Duodenal mucosa (tissue), 2 donors: ENCODE data around the gene FBXO44.

Experiments
- H3K27ac ChIP-seq: one replicate; pipeline ENCODE4 v1.7.0; 2013; ENCODE audit warnings: low read depth, low read length
- H3K27me3 ChIP-seq, 2 donors: one replicate each; pipeline ENCODE4 v1.7.0; 2013; ENCODE audit warnings: low read length in 2 of 2, control low read depth in 1 of 2; ENCODE audit not compliant: insufficient read depth in 2 of 2, control insufficient read depth in 1 of 2
- H3K36me3 ChIP-seq, 2 donors: one replicate each; pipeline ENCODE4 v1.7.0; 2013; ENCODE audit warnings: low read length in 2 of 2, control low read depth in 1 of 2; ENCODE audit not compliant: insufficient read depth in 2 of 2, control insufficient read depth in 1 of 2
- H3K4me1 ChIP-seq, 2 donors: one replicate each; pipeline ENCODE4 v1.7.0; 2013; ENCODE audit warnings: low read length in 2 of 2, control low read depth in 1 of 2; ENCODE audit not compliant: insufficient read depth in 2 of 2, control insufficient read depth in 1 of 2
- H3K4me3 ChIP-seq, 2 donors: one replicate each; pipeline ENCODE4 v1.7.0; 2013; ENCODE audit warnings: low read length in 2 of 2, low read depth in 1 of 2
- H3K9ac ChIP-seq, 2 donors: one replicate each; pipeline ENCODE4 v1.7.0; 2013; ENCODE audit warnings: low read length in 2 of 2, low read depth in 1 of 2
- H3K9me3 ChIP-seq, 2 donors: one replicate each; pipeline ENCODE4 v1.7.0; 2013; ENCODE audit warnings: low read length in 2 of 2, control low read depth in 1 of 2; ENCODE audit not compliant: control insufficient read depth in 1 of 2

The FBXO44 gene

DNA sequence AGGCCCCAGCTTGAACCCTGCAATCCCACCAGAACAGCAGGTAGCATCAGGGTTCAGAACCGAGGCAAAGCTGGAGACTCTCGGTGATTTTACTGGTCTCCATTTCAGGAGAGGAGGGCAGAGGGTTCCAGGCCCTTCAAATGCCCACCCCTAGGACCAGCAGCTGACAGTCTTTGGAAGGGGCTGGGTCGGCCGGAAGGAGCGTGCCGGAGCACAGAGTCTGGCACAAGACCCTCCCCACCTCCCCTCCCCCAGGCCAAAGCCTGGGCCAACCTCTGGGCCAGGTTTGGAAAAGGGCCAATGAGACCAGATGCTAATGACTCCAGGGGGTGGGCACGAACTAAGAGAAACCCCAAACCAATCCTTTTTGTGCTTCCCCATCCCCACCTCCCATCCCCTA is 7.3 kb upstream of the FBXO44 start:
- H3K27ac ChIP-seq: no peak overlapping the region
- H3K36me3 ChIP-seq: no peaks in the 10 kb centered on the region
- no peak overlapping the region for H3K4me3 ChIP-seq
- peaks cover 11 to 18% of the 10 kb centered on the region in 2 donors for H3K4me1 ChIP-seq
- H3K9me3 ChIP-seq: no peaks in the 10 kb centered on the region
- no peak overlapping the region for H3K9ac ChIP-seq
- peaks cover 5 to 16% of the 10 kb centered on the region in 2 donors for H3K27me3 ChIP-seq

DNA sequence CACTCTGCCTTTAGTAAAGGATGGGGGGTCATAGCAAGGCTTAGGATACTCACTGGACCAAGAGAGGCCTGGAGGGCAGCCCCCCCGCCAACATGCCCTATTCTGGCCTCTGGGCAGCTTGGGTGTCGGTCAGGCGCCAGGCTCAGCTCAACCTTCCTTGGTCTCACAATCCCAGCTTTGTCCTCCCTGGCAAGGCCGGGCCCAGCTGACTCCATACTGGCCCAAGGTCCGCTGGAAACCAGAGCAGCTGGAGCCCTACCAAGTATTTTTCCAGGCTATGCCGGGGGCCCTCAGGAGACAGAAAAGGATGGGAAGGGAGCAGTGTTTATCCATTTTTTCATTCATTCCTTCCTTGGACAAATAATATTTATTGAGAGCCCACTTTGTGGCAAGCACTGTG is 6.6 kb upstream of the FBXO44 start:
- H3K27ac ChIP-seq: no peak overlapping the region
- H3K4me1 ChIP-seq: peaks cover 11 to 18% of the 10 kb centered on the region in 2 donors
- H3K36me3 ChIP-seq: no peaks in the 10 kb centered on the region

DNA sequence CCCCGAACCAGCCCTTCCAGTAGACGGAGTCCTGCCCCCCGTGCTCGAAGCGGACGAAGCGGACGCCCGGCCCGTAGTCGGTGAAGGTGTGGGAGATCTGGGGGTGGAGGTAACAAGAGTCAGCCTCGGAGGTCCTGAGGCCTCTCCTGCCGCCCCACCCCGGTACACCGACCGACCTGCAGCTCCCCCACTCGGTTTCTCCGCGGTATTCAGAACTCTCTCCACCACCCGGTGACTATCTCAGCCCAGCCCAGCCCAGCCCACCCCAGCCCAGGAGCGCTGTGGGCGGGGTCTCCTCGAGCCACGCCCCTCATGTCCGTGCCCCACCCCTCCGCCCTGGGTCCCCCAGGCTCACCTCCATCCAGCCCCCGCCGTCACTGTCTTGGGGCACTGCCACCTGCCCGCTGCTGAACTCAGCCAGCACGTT is 5.9 kb upstream of the FBXO44 start:
- Histone ChIP-seq H3K9ac (no peak overlapping the region), H3K4me3 (peak overlapping the region in 1 of 2 donors; percentile 21), H3K27me3 (peaks cover 5 to 16% of the 10 kb centered on the region in 2 donors), H3K36me3 (no peaks in the 10 kb centered on the region), H3K4me1 (peaks cover 14 to 21% of the 10 kb centered on the region in 2 donors), H3K27ac (no peak overlapping the region), H3K9me3 (no peaks in the 10 kb centered on the region)

More for the DNA sequence above, 6.6 kb upstream of the FBXO44 start:
- Histone ChIP-seq H3K27me3 (peaks cover 5 to 16% of the 10 kb centered on the region in 2 donors), H3K9me3 (no peaks in the 10 kb centered on the region), H3K4me3 (no peak overlapping the region), H3K9ac (no peak overlapping the region)

DNA sequence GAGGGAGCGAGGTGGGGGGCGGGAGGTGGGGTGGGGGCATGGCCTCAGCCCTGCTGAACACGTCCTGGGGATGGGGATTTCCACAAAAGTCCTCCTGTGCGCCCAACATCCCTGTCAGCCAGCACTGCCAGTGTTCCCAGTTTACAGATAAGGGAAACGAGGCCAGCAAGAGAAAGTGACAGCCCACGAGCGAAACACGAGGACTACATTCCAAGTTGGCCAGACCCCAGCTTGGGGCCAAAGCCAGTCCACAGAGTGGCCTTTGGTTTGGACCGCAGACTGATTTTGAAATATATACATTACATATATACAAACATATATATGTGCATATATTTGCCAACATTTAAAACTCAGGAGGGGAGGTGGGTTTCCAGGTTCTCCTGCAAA is 5.4 kb upstream of the FBXO44 start:
- peaks cover 5 to 16% of the 10 kb centered on the region in 2 donors for H3K27me3 ChIP-seq
- no peak overlapping the region for H3K4me3 ChIP-seq
- H3K4me1 ChIP-seq: peaks cover 17 to 25% of the 10 kb centered on the region in 2 donors
- H3K9ac ChIP-seq: no peak overlapping the region
- H3K9me3 ChIP-seq: no peaks in the 10 kb centered on the region
- H3K27ac ChIP-seq: no peak overlapping the region
- H3K36me3 ChIP-seq: no peaks in the 10 kb centered on the region

DNA sequence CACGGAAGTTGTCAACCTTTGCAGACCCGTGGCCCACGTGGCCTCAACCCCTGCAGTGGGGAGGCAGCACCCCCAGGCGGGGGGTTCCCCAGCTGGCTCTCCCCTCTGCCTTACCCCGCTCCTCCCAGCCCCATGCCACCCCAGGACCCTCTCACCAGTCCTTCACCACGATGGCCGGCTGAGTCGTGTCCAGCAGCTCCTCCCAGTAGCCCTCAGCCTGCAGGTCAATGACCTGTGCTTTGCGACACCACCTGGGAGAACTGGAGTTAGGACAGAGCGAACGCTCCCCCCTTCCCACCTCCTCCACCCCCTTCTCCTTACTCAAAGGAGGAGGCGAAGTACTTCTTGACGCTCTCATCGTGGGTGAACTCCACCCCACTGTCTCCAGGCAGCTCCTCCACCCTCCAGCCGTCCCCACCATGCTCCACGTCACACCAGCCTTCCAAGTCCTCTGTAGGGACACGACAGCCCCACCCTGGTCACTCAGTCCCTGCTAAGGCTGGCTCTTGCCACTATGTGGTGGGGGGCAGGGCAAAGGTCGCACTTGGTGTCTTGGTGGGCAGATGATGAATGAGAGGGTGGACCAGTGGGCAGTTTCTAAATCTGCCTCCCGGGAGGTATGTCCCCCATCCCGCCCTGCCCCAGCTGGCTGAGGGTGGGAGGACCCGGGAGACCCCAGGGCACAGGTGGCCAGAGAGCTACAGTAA is 4.9 kb upstream of the FBXO44 start:
- Histone ChIP-seq H3K9ac (peak overlapping the region in 1 of 2 donors; percentile 12), H3K9me3 (no peaks in the 10 kb centered on the region), H3K27me3 (peaks cover 5 to 16% of the 10 kb centered on the region in 2 donors), H3K27ac (no peak overlapping the region), H3K4me3 (no peak overlapping the region), H3K4me1 (peaks cover 17 to 25% of the 10 kb centered on the region in 2 donors), H3K36me3 (no peaks in the 10 kb centered on the region)

DNA sequence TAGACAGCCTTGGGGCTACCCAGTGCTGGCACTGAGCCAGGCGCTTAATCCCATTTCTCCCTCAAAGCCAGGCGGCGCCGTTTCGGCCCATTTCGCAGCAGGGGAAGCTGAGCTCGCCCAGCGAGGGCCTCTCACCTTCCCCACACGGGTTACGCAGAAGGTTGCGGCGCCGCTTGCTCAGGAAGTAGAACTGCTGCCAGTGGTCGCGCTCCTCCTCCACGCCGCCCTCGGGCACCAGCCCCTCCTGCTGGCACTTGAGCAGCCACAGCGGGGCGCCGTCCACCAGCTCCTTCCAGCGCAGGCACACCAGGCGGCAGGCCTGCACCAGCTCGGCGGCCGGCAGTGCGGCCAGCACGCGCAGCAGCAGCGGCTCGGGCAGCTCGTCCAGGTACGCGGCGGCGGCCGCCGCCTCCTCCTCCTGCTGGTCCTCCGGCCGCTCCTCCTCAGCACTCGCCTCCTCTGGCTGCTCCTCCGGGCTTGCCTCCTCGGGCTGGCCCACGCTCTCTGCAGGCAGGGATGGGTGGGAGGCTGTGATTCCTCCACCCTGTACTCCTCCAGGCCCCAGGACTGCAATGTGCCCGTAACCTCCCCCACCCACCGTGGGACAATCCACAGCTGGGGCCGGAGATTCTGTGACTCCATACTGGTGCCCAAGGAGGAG is 4.2 kb upstream of the FBXO44 start:
- Histone ChIP-seq H3K4me3 (peak overlapping the region in 1 of 2 donors; percentile 28), H3K4me1 (peaks cover 21 to 30% of the 10 kb centered on the region in 2 donors)

DNA sequence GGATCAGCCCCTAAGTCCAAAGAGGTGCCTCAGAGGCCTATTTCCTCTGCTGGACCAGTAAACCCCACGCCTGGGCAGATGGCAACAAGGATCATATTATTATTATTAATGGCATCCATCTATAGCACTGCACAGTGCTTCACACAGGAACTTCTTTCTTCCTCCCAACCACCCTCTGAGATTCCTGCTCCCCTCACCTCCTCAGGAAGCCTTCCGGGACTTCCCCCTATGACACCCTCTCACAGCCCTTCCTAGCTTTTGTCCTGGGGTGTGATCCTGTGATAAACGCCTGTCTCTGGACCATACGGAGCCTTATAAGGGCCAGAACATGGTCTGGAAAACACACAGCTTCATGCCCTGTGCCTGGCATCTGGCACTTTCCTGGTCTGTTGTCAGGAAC is 3.7 kb upstream of the FBXO44 start:
- peak overlapping the region in 1 of 2 donors; percentile 28 for H3K4me3 ChIP-seq
- H3K27me3 ChIP-seq: peaks cover 5 to 16% of the 10 kb centered on the region in 2 donors
- no peak overlapping the region for H3K9ac ChIP-seq
- H3K4me1 ChIP-seq: peaks cover 24 to 35% of the 10 kb centered on the region in 2 donors
- H3K27ac ChIP-seq: no peak overlapping the region
- no peaks in the 10 kb centered on the region for H3K9me3 ChIP-seq
- H3K36me3 ChIP-seq: no peaks in the 10 kb centered on the region

More for the DNA sequence above, 4.2 kb upstream of the FBXO44 start:
- H3K36me3 ChIP-seq: no peaks in the 10 kb centered on the region
- H3K27ac ChIP-seq: no peak overlapping the region
- H3K9me3 ChIP-seq: no peaks in the 10 kb centered on the region
- H3K9ac ChIP-seq: peak overlapping the region in 1 of 2 donors; percentile 12
- H3K27me3 ChIP-seq: peaks cover 5 to 16% of the 10 kb centered on the region in 2 donors

DNA sequence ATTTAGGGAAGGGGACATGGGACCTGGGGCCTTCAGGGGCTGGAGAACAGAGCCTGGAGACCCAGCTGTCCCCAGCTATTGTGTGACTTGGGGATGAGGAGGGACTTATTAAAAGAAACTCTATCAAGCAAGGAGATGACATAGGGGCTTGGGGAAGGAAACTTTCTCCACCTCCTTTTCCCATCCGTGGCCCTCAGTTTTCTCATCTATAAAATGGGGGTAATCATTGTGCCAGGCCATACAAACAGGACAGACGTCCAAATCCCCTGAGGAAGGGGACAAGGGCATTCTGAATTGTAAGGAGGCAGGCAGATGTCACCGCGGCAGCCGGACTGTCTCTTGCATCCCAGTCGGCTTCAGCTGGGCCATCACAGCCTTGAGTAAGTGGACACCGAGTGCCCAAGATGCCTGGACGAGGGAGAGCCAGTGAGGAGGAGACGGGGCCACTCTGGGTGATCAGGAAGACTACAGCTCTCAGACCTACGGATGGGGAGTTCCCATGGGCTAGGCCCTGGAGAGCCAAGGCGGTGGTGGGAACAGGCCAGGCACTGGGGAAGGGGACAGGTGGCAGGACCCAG is 2.4 kb upstream of the FBXO44 start:
- H3K9me3 ChIP-seq: no peaks in the 10 kb centered on the region
- no peak overlapping the region for H3K4me3 ChIP-seq
- H3K36me3 ChIP-seq: no peaks in the 10 kb centered on the region
- no peak overlapping the region for H3K9ac ChIP-seq
- peaks cover 24 to 35% of the 10 kb centered on the region in 2 donors for H3K4me1 ChIP-seq
- no peak overlapping the region for H3K27ac ChIP-seq
- H3K27me3 ChIP-seq: peaks cover 5 to 16% of the 10 kb centered on the region in 2 donors

DNA sequence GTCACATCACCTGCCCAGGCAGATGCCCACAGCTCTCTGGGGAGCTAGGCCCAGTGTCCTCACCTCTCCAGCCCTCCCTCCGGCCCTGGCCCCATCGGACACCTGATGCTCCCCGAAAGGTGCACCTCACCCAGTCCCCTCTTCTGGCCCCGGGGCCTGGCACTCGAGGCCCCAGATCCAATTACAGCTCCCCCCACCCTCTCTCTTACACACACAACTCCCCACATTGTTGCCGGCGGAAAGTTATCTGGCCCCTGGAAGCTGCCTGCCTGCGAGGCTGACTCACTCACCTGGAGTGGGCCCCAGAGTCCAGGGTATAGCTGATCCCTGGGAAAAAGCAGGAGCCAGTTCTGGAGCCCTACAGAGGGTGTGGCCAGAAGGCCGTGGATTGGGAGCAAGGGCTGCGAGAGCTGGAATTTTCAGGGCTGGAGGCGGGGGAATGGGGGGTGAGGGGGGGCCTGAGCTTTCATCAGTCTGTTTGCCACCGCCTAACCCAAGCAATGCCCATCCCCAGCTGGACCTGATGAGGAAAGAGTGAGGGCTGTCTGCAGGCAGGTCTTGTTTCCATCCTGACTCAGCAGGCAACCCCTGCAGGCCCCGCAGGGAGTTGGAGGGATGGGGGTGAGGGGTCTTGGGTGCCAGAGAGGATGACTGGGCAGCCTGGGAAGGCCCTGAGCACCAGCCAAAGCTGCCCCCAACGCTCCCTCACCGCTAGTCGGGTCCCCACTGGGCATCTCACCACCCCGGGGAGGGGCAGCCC is 1.4 kb upstream of the FBXO44 start:
- peaks cover 24 to 34% of the 10 kb centered on the region in 2 donors for H3K4me1 ChIP-seq
- no peaks in the 10 kb centered on the region for H3K9me3 ChIP-seq
- H3K9ac ChIP-seq: peak overlapping the region; percentile 21 to 25
- H3K36me3 ChIP-seq: no peaks in the 10 kb centered on the region
- peak overlapping the region in 1 of 2 donors; percentile 70 for H3K4me3 ChIP-seq
- peaks cover 5 to 14% of the 10 kb centered on the region in 2 donors for H3K27me3 ChIP-seq
- H3K27ac ChIP-seq: no peak overlapping the region
